ENCODE results near the gene TWF2. TPM values are rescaled to one million over a fixed set of nuclear protein-coding genes. Genes with fewer than 3 reads are reported as not detected.

The TWF2 gene
- total RNA-seq, 2 donors from 2014 or later, result 40.7 to 41.9 TPM

DNA sequence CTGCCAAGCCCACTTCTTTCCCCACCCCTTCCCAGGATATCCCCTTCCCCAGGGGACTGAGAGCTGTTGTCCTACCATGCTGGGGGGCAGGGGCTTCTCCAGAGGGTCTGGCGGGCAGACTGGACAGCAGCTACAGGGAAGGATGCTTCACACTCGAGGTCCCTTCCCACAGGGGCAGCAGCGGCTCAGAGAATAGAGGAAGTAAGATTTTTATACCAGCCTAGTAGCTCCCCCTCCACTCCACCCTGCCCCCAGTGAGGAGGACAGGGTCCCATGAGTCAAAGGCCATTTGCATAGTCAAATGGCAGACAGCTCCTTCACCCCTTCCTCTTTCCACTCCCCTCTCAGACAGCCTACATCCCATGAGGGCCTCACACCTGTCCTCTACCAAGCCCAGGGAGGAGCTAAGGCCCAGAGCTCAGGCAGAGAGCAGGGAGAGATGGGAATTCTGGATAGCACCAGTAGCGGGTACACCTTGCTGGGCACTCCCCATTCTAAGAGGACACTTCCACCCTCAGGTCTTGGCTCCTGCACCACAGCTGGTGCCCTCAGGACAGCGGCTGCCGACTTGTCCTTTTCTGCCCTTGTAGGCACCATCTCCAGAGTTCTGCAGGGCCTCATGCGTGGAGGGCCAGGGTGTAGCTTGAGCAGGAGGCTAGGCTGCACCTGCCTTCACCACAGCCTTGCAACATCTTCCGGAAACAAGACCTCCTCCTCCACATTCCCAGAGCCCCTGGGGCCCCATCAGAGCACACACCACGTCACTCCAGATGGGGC, 13.3 kb downstream of the TWF2 start, which contains the start of gene TLR9:
TSS of gene TLR9 (minus strand) at position 194 of the 777 bp plus-strand sequence. CDS start at position 78, 116 bp downstream.
- Histone ChIP-seq H3K9me3 (ENCODE audit: control insufficient read depth, low read length) (no peaks in the 10 kb centered on the region), H3K27ac (ENCODE audit: low read depth, low read length) (no peak within 1 kb of the TSS), H3K36me3 (ENCODE audit: control insufficient read depth, insufficient read depth, low read length) (peaks cover 6% of the 10 kb centered on the region), H3K9ac (ENCODE audit: extremely low read depth, low read length, poor library complexity, severe bottlenecking) (no peak within 1 kb of the TSS), H3K4me3 (ENCODE audit: low read length) (no peak within 1 kb of the TSS), H3K4me1 (ENCODE audit: control insufficient read depth, insufficient read depth, low read length) (no peaks in the 10 kb centered on the region), H3K27me3 (ENCODE audit: control insufficient read depth, insufficient read depth, low read length, poor library complexity, severe bottlenecking) (no peaks in the 10 kb centered on the region)
- Mint-ChIP-seq H3K36me3 (ENCODE audit: low read depth) (peaks cover 14% of the 10 kb centered on the region), H3K4me3 (no peak within 1 kb of the TSS), H3K4me1 (no peaks in the 10 kb centered on the region), H3K9me3 (no peaks in the 10 kb centered on the region), H3K27me3 (ENCODE audit: insufficient read depth) (no peaks in the 10 kb centered on the region), H3K27ac (peak within 1 kb of the TSS; percentile 1)
- TF ChIP-seq, protein P1, sequence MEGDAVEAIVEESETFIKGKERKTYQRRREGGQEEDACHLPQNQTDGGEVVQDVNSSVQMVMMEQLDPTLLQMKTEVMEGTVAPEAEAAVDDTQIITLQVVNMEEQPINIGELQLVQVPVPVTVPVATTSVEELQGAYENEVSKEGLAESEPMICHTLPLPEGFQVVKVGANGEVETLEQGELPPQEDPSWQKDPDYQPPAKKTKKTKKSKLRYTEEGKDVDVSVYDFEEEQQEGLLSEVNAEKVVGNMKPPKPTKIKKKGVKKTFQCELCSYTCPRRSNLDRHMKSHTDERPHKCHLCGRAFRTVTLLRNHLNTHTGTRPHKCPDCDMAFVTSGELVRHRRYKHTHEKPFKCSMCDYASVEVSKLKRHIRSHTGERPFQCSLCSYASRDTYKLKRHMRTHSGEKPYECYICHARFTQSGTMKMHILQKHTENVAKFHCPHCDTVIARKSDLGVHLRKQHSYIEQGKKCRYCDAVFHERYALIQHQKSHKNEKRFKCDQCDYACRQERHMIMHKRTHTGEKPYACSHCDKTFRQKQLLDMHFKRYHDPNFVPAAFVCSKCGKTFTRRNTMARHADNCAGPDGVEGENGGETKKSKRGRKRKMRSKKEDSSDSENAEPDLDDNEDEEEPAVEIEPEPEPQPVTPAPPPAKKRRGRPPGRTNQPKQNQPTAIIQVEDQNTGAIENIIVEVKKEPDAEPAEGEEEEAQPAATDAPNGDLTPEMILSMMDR (conservative IDR thresholded peaks at IDR 0.05), result no peak
- DNase-seq, result peak; percentile 51
- WGBS, 2 experiments (ENCODE audit: insufficient coverage in 1 of 2, insufficient read length in 1 of 2), result 90 to 96% methylated on average over 4 to 9 of the region's 9 CpGs

DNA sequence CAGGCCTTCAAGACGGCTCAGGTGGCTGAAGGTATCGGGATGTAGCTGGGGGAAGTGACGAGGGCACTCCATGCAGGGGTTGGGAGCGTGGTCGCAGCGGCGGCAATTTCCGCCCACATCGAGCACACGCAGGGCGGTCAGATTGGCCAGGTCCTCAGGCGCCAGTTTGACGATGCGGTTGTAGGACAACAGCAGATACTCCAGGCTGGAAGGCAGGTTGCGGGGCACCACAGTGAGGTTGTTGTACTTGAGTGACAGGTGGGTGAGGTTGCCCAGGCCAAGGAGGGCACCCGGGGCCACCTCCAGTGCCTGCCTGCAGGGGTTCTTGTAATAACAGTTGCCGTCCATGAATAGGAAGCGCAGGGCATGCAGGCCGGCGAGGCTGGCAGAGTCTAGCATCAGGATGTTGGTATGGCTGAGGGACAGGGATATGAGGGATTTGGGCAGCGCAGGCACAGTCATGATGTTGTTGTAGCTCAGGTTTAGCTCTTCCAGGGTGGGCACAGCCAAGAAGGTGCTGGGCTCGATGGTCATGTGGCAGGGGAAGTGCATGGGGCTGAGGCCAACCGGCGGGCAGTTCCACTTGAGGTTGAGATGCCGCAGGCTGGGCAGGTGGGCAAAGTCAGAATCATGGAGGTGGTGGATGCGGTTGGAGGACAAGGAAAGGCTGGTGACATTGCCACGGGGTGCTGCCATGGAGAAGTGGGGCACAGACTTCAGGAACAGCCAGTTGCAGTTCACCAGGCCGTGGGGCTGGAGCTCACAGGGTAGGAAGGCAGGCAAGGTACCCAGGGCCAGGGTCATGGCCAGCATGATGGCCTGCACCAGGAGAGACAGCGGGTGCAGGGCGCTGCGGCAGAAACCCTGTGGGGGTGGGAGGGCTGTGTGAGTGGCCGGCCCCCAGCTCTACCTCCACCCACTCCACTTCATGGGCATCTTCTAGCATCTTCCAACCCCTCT, 15.2 kb downstream of the TWF2 start:
- peaks cover 6% of the 10 kb centered on the region for H3K4me1 ChIP-seq (ENCODE audit: control insufficient read depth, insufficient read depth, low read length)
- Mint-ChIP-seq H3K4me1 (peaks cover 4% of the 10 kb centered on the region), H3K27ac (no peak overlapping the region), H3K9me3 (no peaks in the 10 kb centered on the region), H3K27me3 (ENCODE audit: insufficient read depth) (no peaks in the 10 kb centered on the region), H3K36me3 (ENCODE audit: low read depth) (no peaks in the 10 kb centered on the region), H3K4me3 (no peak overlapping the region)
- WGBS, 2 experiments (ENCODE audit: insufficient coverage in 1 of 2, insufficient read length in 1 of 2), result 93 to 95% methylated on average over 18 to 32 of the region's 32 CpGs
- H3K9me3 ChIP-seq (ENCODE audit: control insufficient read depth, low read length), result no peaks in the 10 kb centered on the region
- H3K27ac ChIP-seq (ENCODE audit: low read depth, low read length), result no peak overlapping the region
- DNase-seq, result no peak
- no peaks in the 10 kb centered on the region for H3K27me3 ChIP-seq (ENCODE audit: control insufficient read depth, insufficient read depth, low read length, poor library complexity, severe bottlenecking)
- no peak overlapping the region for H3K4me3 ChIP-seq (ENCODE audit: low read length)
- TF ChIP-seq, protein P1 (conservative IDR thresholded peaks at IDR 0.05), result no peak
- no peaks in the 10 kb centered on the region for H3K36me3 ChIP-seq (ENCODE audit: control insufficient read depth, insufficient read depth, low read length)
- no peak overlapping the region for H3K9ac ChIP-seq (ENCODE audit: extremely low read depth, low read length, poor library complexity, severe bottlenecking)

DNA sequence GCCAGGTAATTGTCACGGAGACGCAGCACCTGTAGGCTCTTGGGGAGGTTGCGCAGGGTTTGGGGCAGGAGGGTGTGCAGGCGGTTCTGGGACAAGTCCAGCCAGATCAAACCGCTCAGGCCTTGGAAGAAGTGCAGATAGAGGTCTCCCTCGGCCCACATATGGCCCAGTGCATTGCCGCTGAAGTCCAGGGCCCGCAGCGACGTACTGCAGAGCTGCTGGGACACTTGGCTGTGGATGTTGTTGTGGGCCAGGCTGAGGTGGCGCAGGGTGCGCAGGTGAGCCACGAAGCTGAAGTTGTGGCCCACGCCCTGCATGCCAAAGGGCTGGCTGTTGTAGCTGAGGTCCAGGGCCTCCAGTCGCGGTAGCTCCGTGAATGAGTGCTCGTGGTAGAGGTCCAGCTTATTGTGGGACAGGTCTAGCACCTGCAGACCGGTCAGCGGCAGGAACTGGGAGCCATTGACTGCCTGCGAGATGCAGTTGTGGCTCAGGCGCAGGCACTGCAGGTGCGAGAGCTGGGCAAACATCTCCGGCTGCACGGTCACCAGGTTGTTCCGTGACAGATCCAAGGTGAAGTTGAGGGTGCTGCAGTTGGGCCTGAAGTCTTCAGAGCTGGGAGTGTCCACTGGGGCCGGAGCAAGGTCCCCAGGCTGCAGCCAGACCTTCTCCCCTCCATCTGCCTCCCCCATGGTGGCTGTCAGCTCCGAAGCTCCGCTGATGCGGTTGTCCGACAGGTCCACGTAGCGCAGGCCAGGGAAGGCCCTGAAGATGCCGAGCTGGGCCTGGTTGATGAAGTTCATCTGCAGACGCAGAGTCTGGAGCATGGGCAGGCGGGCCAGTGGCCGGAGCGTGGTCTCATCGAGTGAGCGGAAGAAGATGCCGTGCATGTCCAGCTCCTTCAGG, 16.4 kb downstream of the TWF2 start:
- Histone ChIP-seq H3K9me3 (ENCODE audit: control insufficient read depth, low read length) (no peaks in the 10 kb centered on the region), H3K4me3 (ENCODE audit: low read length) (no peak overlapping the region), H3K36me3 (ENCODE audit: control insufficient read depth, insufficient read depth, low read length) (no peaks in the 10 kb centered on the region), H3K27ac (ENCODE audit: low read depth, low read length) (no peak overlapping the region), H3K27me3 (ENCODE audit: control insufficient read depth, insufficient read depth, low read length, poor library complexity, severe bottlenecking) (no peaks in the 10 kb centered on the region), H3K9ac (ENCODE audit: extremely low read depth, low read length, poor library complexity, severe bottlenecking) (no peak overlapping the region), H3K4me1 (ENCODE audit: control insufficient read depth, insufficient read depth, low read length) (peaks cover 8% of the 10 kb centered on the region)
- Mint-ChIP-seq H3K27ac (no peak overlapping the region), H3K9me3 (no peaks in the 10 kb centered on the region), H3K27me3 (ENCODE audit: insufficient read depth) (no peaks in the 10 kb centered on the region), H3K4me3 (no peak overlapping the region), H3K4me1 (peaks cover 6% of the 10 kb centered on the region), H3K36me3 (ENCODE audit: low read depth) (no peaks in the 10 kb centered on the region)
- TF ChIP-seq, protein P1 (conservative IDR thresholded peaks at IDR 0.05), result no peak
- WGBS, 2 experiments (ENCODE audit: insufficient coverage in 1 of 2, insufficient read length in 1 of 2), result 90 to 93% methylated on average over 35 to 41 of the region's 41 CpGs
- peak; percentile 42 for DNase-seq
